ENCODE data around the gene ARFGEF3.

The ARFGEF3 gene

GRCh38 chr6:138215093-138215782, 53.5 kb downstream of the ARFGEF3 start:
- no peak for DNase-seq (ENCODE audit: low read depth)

GRCh38 chr6:138218449-138218848, 56.7 kb downstream of the ARFGEF3 start, which contains the start of gene PBOV1:
TSS of gene PBOV1 (minus strand) at chr6:138218491. CDS start at chr6:138218395, 96 bp downstream.
- no peak for DNase-seq (ENCODE audit: low read depth)

GRCh38 chr6:138219398-138219797, 57.7 kb downstream of the ARFGEF3 start:
- no peak for DNase-seq (ENCODE audit: low read depth)

- no peak for DNase-seq (ENCODE audit: low read depth)
These were observed 58.2 kb downstream of the ARFGEF3 start for GRCh38 chr6:138219901-138220300.

GRCh38 chr6:138222901-138223546, 61.3 kb downstream of the ARFGEF3 start:
- DNase-seq (ENCODE audit: low read depth) = peak; percentile 14

- no peak for DNase-seq (ENCODE audit: low read depth)
These were observed 64.2 kb downstream of the ARFGEF3 start for GRCh38 chr6:138225953-138226352.

- no peak for DNase-seq (ENCODE audit: low read depth)
These were observed 65.1 kb downstream of the ARFGEF3 start for GRCh38 chr6:138226700-138227315.

GRCh38 chr6:138227316-138227781, 65.6 kb downstream of the ARFGEF3 start:
- no peak for DNase-seq (ENCODE audit: low read depth)

- DNase-seq (ENCODE audit: low read depth) = no peak
These were observed 67.3 kb downstream of the ARFGEF3 start for GRCh38 chr6:138229072-138229471.

GRCh38 chr6:138229663-138230179, 68.0 kb downstream of the ARFGEF3 start:
- no peak for DNase-seq (ENCODE audit: low read depth)

GRCh38 chr6:138230221-138230620, 68.5 kb downstream of the ARFGEF3 start:
- DNase-seq (ENCODE audit: low read depth) = no peak

- no peak for DNase-seq (ENCODE audit: low read depth)
These were observed 69.1 kb downstream of the ARFGEF3 start for GRCh38 chr6:138230759-138231380.

- no peak for DNase-seq (ENCODE audit: low read depth)
These were observed 69.7 kb downstream of the ARFGEF3 start for GRCh38 chr6:138231381-138231886.

GRCh38 chr6:138234363-138234762, 72.6 kb downstream of the ARFGEF3 start:
- DNase-seq (ENCODE audit: low read depth) = no peak

- DNase-seq (ENCODE audit: low read depth) = no peak
These were observed 73.5 kb downstream of the ARFGEF3 start for GRCh38 chr6:138235205-138235604.

- DNase-seq (ENCODE audit: low read depth) = no peak
These were observed 74.0 kb downstream of the ARFGEF3 start for GRCh38 chr6:138235693-138236092.

GRCh38 chr6:138237463-138237862, 75.7 kb downstream of the ARFGEF3 start:
- no peak for DNase-seq (ENCODE audit: low read depth)

GRCh38 chr6:138238368-138238767, 76.6 kb downstream of the ARFGEF3 start:
- DNase-seq (ENCODE audit: low read depth) = no peak

GRCh38 chr6:138239774-138240173, 78.0 kb downstream of the ARFGEF3 start:
- DNase-seq (ENCODE audit: low read depth) = no peak

GRCh38 chr6:138240476-138241245, 78.9 kb downstream of the ARFGEF3 start:
- DNase-seq (ENCODE audit: low read depth) = no peak

- DNase-seq (ENCODE audit: low read depth) = no peak
These were observed 79.6 kb downstream of the ARFGEF3 start for GRCh38 chr6:138241381-138241780.

All from amniotic epithelial cell (primary cell).